WERI-Rb-1 (cell line): ENCODE measurements around the gene HNRNPC.

ENCODE experiments used
- DNase-seq: peaks from one replicate; pipeline ENCODE4 v3.0.0-alpha.2; 2020
- H3K27ac ChIP-seq: fragments of 250-450 bp; sonication (Bioruptor Pico); 2 replicates; pipeline ENCODE4 v1.5.1; 2020; ENCODE audit warnings: mild to moderate bottlenecking, moderate library complexity
- H3K27me3 ChIP-seq: fragments of 250-450 bp; sonication (Bioruptor Pico); 2 replicates; pipeline ENCODE4 v1.5.1; 2021; ENCODE audit warnings: mild to moderate bottlenecking, low read depth, moderate library complexity; ENCODE audit not compliant: insufficient read depth, severe bottlenecking
- H3K36me3 ChIP-seq: fragments of 250-450 bp; sonication (Bioruptor Pico); 2 replicates; pipeline ENCODE4 v1.5.1; 2020; ENCODE audit warnings: mild to moderate bottlenecking, moderate library complexity
- H3K4me3 ChIP-seq: 2 replicates; pipeline ENCODE4 v1.5.1; 2011; ENCODE audit warnings: low read depth, mild to moderate bottlenecking, control low read depth, low read length
- H3K9me3 ChIP-seq: fragments of 250-450 bp; sonication (Bioruptor Pico); 2 replicates; pipeline ENCODE4 v1.5.1; 2021; ENCODE audit warnings: mild to moderate bottlenecking, moderate library complexity; ENCODE audit not compliant: severe bottlenecking
- CTCF ChIP-seq: IDR thresholded peaks from 2 replicates; pipeline ENCODE4 v1.5.1; 2011; ENCODE audit warnings: low read depth, mild to moderate bottlenecking, control low read depth, inconsistent platforms, low read length

HNRNPC gene

GRCh38 chr14:21160061-21160610 lies 109.1 kb downstream of the HNRNPC start:
- no peak overlapping the region for H3K4me3 ChIP-seq
- H3K27me3 ChIP-seq, result peaks cover 37% of the 10 kb centered on the region
- H3K9me3 ChIP-seq, result no peaks in the 10 kb centered on the region
- no peaks in the 10 kb centered on the region for H3K36me3 ChIP-seq
- no peak for DNase-seq
- TF ChIP-seq CTCF, result no peak
- H3K27ac ChIP-seq, result no peak overlapping the region
